Duodenal mucosa (tissue), 2 donors: ENCODE results near the gene LMNTD2.

Source experiments
- H3K27ac ChIP-seq: one replicate; pipeline ENCODE4 v1.7.0; 2013; ENCODE audit warnings: low read depth, low read length
- H3K27me3 ChIP-seq, 2 donors: one replicate each; pipeline ENCODE4 v1.7.0; 2013; ENCODE audit warnings: low read length in 2 of 2, control low read depth in 1 of 2; ENCODE audit not compliant: insufficient read depth in 2 of 2, control insufficient read depth in 1 of 2
- H3K36me3 ChIP-seq, 2 donors: one replicate each; pipeline ENCODE4 v1.7.0; 2013; ENCODE audit warnings: low read length in 2 of 2, control low read depth in 1 of 2; ENCODE audit not compliant: insufficient read depth in 2 of 2, control insufficient read depth in 1 of 2
- H3K4me1 ChIP-seq, 2 donors: one replicate each; pipeline ENCODE4 v1.7.0; 2013; ENCODE audit warnings: low read length in 2 of 2, control low read depth in 1 of 2; ENCODE audit not compliant: insufficient read depth in 2 of 2, control insufficient read depth in 1 of 2
- H3K4me3 ChIP-seq, 2 donors: one replicate each; pipeline ENCODE4 v1.7.0; 2013; ENCODE audit warnings: low read length in 2 of 2, low read depth in 1 of 2
- H3K9ac ChIP-seq, 2 donors: one replicate each; pipeline ENCODE4 v1.7.0; 2013; ENCODE audit warnings: low read length in 2 of 2, low read depth in 1 of 2
- H3K9me3 ChIP-seq, 2 donors: one replicate each; pipeline ENCODE4 v1.7.0; 2013; ENCODE audit warnings: low read length in 2 of 2, control low read depth in 1 of 2; ENCODE audit not compliant: control insufficient read depth in 1 of 2

Gene LMNTD2

DNA sequence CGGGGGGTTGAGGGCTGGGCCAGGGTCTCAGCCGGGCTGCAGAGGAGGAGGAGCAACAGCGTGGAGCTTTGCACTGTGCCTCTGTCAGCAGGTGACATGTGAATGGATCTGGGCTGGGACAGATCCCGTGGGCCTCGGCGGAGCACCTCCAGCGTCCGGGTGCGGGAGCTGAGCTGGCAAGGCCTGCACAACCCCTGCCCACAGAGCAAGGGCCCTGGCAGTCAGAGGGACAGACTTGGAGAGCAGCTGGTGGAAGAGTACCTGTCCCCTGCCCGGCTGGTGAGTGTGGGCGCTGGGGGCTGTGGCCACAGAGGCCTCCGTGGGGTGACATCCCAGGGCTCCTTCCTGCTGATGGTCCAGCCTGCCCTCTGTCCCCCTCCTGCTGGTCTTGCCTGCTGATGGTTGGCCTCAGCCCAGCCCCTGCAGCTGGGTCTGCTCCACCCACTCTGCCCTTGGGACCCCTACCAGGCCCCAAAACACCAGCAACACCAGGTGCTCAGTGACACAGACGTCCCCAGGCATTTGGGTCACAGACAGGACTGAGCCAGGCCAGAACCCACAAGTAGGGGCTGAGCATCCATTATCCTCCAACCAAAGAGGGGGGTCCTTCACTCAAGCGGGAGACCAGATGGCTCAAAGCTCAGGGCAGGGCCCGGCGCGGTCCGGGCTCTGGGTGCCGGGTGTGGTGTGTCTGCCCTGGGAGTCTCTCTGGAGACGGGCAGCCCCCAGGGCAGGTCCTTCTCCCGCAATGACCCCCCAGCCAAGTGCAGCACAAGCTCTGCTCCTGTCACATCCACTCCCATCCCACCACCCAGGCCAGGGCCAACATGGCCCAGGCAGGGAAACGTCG is 19.7 kb downstream of the LMNTD2 start:
- no peak overlapping the region for H3K9ac ChIP-seq
- no peak overlapping the region for H3K27ac ChIP-seq
- H3K4me1 ChIP-seq, result peaks cover 11 to 31% of the 10 kb centered on the region in 2 donors
- no peak overlapping the region for H3K4me3 ChIP-seq
- H3K9me3 ChIP-seq, result no peaks in the 10 kb centered on the region
- H3K36me3 ChIP-seq, result no peaks in the 10 kb centered on the region
- no peaks in the 10 kb centered on the region for H3K27me3 ChIP-seq

- Histone ChIP-seq H3K27ac (no peak overlapping the region), H3K36me3 (no peaks in the 10 kb centered on the region), H3K9me3 (no peaks in the 10 kb centered on the region), H3K4me3 (no peak overlapping the region), H3K27me3 (no peaks in the 10 kb centered on the region), H3K9ac (no peak overlapping the region), H3K4me1 (peaks cover 11 to 31% of the 10 kb centered on the region in 2 donors)
These were observed 20.5 kb downstream of the LMNTD2 start for GRCh38 chr11:539971-540481.

DNA sequence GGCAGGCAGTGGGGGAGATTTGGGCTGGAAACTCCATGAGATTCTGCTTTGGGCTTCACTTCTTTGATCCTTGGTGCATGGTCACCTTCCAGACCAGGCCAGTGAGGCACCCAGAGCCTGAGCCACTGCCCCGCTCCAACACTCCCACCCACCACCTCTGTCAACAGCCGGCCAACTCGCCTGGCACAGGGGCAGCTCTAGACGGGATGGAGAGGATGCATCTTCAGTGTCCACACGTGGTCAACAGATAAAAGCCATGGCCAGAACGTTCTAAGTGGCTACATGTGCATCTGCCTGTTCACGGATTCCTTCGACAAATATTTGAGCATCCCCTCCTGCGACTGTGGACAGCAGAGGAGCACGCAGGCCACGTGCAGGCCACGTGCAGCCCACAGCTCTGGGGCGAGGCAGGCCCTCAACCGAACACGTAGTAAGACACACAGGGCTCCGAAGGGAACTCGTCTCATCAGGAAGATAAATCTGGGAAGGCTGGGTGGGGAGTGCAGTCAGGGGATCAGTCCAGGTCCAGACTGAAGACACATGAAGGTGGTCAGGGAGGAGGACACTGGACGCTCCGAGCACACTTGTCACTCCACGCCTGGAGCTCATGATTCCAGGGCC is 22.0 kb downstream of the LMNTD2 start:
- Histone ChIP-seq H3K4me1 (peaks cover 14 to 39% of the 10 kb centered on the region in 2 donors), H3K36me3 (peaks cover 0 to 2% of the 10 kb centered on the region in 2 donors), H3K9ac (no peak overlapping the region), H3K27ac (no peak overlapping the region), H3K27me3 (no peaks in the 10 kb centered on the region), H3K4me3 (no peak overlapping the region), H3K9me3 (no peaks in the 10 kb centered on the region)

- H3K4me3 ChIP-seq, result peak overlapping the region; percentile 71 to 73
- H3K4me1 ChIP-seq, result peaks cover 15 to 42% of the 10 kb centered on the region in 2 donors
- no peaks in the 10 kb centered on the region for H3K27me3 ChIP-seq
- peaks cover 3 to 8% of the 10 kb centered on the region in 2 donors for H3K36me3 ChIP-seq
- peak overlapping the region; percentile 48 to 57 for H3K9ac ChIP-seq
- no peaks in the 10 kb centered on the region for H3K9me3 ChIP-seq
- no peak overlapping the region for H3K27ac ChIP-seq
These were observed 22.7 kb downstream of the LMNTD2 start for GRCh38 chr11:537622-538430.

GRCh38 chr11:536841-537621 is 23.5 kb downstream of the LMNTD2 start, which contains the start of gene LRRC56:
Gene LRRC56 (plus strand): TSS chr11:537527. CDS start chr11:540685, 3,158 bp downstream.
- peak within 1 kb of the TSS; percentile 62 for H3K27ac ChIP-seq
- H3K9me3 ChIP-seq, result no peaks in the 10 kb centered on the region
- no peaks in the 10 kb centered on the region for H3K27me3 ChIP-seq
- H3K9ac ChIP-seq, result peak within 1 kb of the TSS; percentile 48 to 57
- H3K36me3 ChIP-seq, result peaks cover 6 to 16% of the 10 kb centered on the region in 2 donors
- H3K4me3 ChIP-seq, result peak within 1 kb of the TSS; percentile 71 to 73
- peaks cover 15 to 42% of the 10 kb centered on the region in 2 donors for H3K4me1 ChIP-seq

DNA sequence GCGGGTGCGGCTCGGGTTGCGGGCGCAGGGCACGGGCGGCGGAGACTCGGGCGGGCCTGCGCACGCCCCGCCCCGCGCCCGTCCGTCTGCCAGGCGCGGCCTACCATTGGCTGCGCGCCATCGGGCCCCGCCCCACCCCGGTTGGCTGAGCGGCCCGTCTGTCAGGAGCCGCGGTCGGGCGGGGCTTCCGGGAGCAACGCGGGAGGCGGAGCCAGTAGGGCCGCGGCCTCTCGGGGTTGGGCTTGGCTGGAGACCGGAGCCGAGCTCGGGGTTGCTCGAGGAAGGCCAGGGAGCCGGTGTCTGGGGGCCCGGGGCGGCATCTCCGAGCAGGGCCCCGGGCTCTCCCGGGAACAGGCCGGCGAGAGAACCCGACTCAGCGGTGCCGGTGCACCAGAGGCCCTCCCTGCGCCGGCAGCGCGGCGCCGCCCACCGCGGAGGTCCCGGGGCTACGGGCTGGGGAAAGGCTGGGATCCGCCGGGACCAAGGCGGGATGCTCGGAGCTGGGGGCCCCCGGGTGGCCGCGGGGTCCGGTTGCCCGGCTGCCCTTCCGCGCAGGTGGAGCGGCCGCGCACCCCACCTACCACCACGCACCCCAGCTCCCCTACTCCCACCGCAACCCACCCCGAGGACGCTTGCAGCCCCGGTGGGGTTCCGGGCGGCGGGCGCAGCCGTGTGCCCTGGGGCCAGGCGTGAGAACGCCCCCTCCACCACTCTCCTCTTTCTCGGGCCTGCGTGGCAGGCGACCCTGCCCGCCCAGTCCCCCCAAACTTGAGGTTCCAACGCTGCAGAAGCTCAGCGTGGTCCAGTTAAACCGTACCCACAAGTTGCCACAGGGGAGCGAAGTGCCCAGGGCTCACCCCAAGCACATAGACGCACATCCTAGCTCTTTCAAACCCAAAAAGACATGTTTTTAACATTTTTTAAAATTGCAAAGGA is 24.8 kb downstream of the LMNTD2 start, which contains the start of gene HRAS:
TSS of gene HRAS (minus strand) at position 58 of the 936 bp plus-strand sequence.
- H3K36me3 ChIP-seq, result peaks cover 11 to 20% of the 10 kb centered on the region in 2 donors
- no peak within 1 kb of the TSS for H3K27ac ChIP-seq
- H3K4me1 ChIP-seq, result peaks cover 15 to 42% of the 10 kb centered on the region in 2 donors
- peak within 1 kb of the TSS; percentile 71 to 78 for H3K4me3 ChIP-seq
- H3K9me3 ChIP-seq, result no peaks in the 10 kb centered on the region
- H3K27me3 ChIP-seq, result no peaks in the 10 kb centered on the region
- H3K9ac ChIP-seq, result peak within 1 kb of the TSS; percentile 38 to 72

DNA sequence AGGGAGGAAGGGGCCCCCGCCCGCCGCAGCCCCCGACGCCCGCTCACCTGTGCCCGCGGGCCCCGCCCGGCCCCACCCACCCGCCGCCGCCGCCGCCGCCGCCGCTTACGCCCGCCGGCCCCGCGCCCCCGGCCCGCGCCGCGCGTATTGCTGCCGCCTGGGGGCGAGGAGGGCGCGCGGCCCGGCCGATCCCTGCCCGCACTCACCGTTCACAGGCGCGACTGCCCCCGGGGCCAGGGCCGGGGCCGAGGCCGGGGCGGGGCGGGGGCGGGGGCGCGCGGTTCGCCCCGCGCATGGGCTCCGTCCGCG is 25.4 kb downstream of the LMNTD2 start:
- Histone ChIP-seq H3K36me3 (peaks cover 11 to 20% of the 10 kb centered on the region in 2 donors), H3K4me1 (peaks cover 15 to 42% of the 10 kb centered on the region in 2 donors), H3K27ac (no peak overlapping the region), H3K9me3 (no peaks in the 10 kb centered on the region), H3K27me3 (no peaks in the 10 kb centered on the region), H3K9ac (no peak overlapping the region), H3K4me3 (peak overlapping the region; percentile 68 to 78)

DNA sequence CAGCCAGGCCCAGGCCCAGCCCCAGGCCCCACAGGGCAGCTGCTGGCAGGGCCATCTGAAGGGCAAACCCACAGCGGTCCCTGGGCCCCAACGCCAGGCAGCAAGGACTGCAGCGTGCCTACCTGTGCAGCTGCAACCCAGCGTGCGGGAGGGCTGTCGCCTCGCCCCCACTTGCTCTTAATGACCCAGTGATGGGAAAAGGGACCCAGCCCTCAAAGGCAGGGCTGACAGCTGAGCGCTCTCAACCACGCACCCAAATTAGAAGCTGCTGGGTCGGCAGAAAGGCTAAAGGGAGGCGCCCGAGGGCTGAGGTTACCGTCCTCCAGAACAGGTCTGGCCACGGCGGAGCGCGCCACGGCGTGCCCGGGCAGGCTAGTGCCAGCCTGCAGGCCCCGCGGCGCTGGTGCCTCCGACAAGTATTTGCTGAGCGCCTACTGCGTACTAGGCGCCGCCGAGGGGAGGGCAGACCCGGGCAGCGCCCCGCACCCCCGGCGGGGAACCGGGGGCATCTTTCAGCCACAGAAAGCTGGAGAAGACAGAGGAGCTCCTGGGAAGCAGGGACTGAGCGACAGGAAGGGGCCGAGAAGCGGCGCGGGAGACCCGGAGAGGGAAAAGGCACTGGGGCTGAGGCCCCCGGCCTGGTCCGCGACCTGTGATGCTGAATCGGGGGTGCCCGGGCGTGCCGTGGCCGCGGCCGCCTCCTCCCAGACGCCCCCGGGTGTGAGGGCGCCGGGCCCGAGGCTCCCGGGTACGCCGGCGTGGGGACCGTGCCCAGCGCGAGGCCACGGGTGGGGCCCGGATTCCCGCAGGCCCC is 25.9 kb downstream of the LMNTD2 start:
- Histone ChIP-seq H3K27me3 (no peaks in the 10 kb centered on the region), H3K9ac (peak overlapping the region; percentile 38 to 72), H3K36me3 (peaks cover 11 to 20% of the 10 kb centered on the region in 2 donors), H3K4me1 (peaks cover 15 to 42% of the 10 kb centered on the region in 2 donors), H3K9me3 (no peaks in the 10 kb centered on the region), H3K27ac (no peak overlapping the region), H3K4me3 (peak overlapping the region; percentile 68 to 78)
